T-helper 1 cell treated with Interleukin-12 subunit alpha and Interleukin-12 subunit beta and Interleukin-4 antibody, amounts not matched to agents 30 μg/mL and 1 μg/mL, for 36 hours (primary cell): ENCODE measurements around the gene TNKS1BP1.

Experiments used
- H3K27ac Mint-ChIP-seq: one replicate; pipeline ENCODE4 v1.8.0; 2021; ENCODE audit warnings: mild to moderate bottlenecking, mixed read lengths
- H3K27me3 Mint-ChIP-seq: one replicate; pipeline ENCODE4 v1.8.0; 2021; ENCODE audit warnings: low read depth, mixed read lengths
- H3K36me3 Mint-ChIP-seq: one replicate; pipeline ENCODE4 v1.8.0; 2021; ENCODE audit warnings: low read depth, mixed read lengths
- H3K4me1 Mint-ChIP-seq: one replicate; pipeline ENCODE4 v1.8.0; 2021; ENCODE audit warnings: low read depth, mixed read lengths
- H3K4me3 Mint-ChIP-seq: one replicate; pipeline ENCODE4 v1.8.0; 2021; ENCODE audit warnings: mild to moderate bottlenecking, moderate library complexity, mixed read lengths
- H3K9me3 Mint-ChIP-seq: one replicate; pipeline ENCODE4 v1.8.0; 2021; ENCODE audit warnings: mixed read lengths

The TNKS1BP1 gene

DNA sequence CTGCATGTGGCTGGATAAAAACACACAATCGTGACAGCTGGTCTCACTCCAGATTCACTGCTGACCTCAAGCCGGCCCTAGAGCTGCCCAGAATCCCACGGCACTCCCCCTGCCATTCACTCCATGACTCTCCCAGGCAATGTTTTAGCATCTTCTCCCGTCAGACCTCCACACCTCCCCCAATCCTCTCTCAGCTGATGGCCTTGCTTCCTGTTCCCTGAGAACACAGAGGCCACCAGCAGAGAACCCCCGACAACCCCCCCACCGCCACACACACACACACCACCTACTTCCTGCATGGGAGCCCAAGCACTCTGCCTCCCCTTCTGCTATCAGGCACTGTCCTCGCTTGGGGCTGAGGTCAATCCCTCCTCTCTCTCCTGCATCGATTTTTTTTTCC is 9.3 kb downstream of the TNKS1BP1 start:
- H3K4me3 Mint-ChIP-seq: no peak overlapping the region
- H3K27ac Mint-ChIP-seq: no peak overlapping the region

GRCh38 chr11:57314221-57314973 is 10.4 kb downstream of the TNKS1BP1 start:
- no peak overlapping the region for H3K27ac Mint-ChIP-seq
- H3K9me3 Mint-ChIP-seq: no peaks in the 10 kb centered on the region
- H3K4me1 Mint-ChIP-seq: peaks cover 8% of the 10 kb centered on the region
- peaks cover 3% of the 10 kb centered on the region for H3K36me3 Mint-ChIP-seq
- no peaks in the 10 kb centered on the region for H3K27me3 Mint-ChIP-seq
- no peak overlapping the region for H3K4me3 Mint-ChIP-seq

More for the DNA sequence above, 9.3 kb downstream of the TNKS1BP1 start:
- H3K9me3 Mint-ChIP-seq: no peaks in the 10 kb centered on the region
- peaks cover 8% of the 10 kb centered on the region for H3K4me1 Mint-ChIP-seq
- no peaks in the 10 kb centered on the region for H3K27me3 Mint-ChIP-seq
- H3K36me3 Mint-ChIP-seq: peaks cover 3% of the 10 kb centered on the region

DNA sequence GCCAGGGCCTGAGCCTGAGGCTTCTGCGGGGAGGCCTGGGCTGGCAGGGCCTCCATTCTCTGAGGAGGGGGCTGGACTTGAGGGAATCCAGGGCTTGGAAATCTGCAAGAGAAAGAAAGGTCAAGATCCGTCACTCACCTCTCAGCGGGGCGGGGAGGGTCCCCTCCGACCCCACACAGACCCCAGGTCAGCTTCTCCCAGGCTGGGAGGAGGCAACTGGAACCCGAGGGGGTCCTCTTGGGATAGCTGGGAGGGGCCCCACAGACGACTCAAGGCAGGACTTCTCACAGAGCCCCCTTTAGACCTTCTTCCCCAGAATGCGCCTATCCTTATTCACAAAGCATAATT is 11.0 kb downstream of the TNKS1BP1 start:
- H3K4me3 Mint-ChIP-seq: no peak overlapping the region
- no peak overlapping the region for H3K27ac Mint-ChIP-seq
- H3K27me3 Mint-ChIP-seq: no peaks in the 10 kb centered on the region
- no peaks in the 10 kb centered on the region for H3K9me3 Mint-ChIP-seq
- H3K4me1 Mint-ChIP-seq: peaks cover 8% of the 10 kb centered on the region
- peaks cover 1% of the 10 kb centered on the region for H3K36me3 Mint-ChIP-seq

GRCh38 chr11:57313071-57313787 is 11.5 kb downstream of the TNKS1BP1 start:
- Mint-ChIP-seq H3K27me3 (no peaks in the 10 kb centered on the region), H3K4me3 (no peak overlapping the region), H3K9me3 (no peaks in the 10 kb centered on the region), H3K4me1 (peaks cover 8% of the 10 kb centered on the region), H3K27ac (no peak overlapping the region), H3K36me3 (peaks cover 1% of the 10 kb centered on the region)

- Mint-ChIP-seq H3K4me3 (no peak overlapping the region), H3K36me3 (no peaks in the 10 kb centered on the region), H3K27me3 (no peaks in the 10 kb centered on the region), H3K27ac (no peak overlapping the region), H3K9me3 (no peaks in the 10 kb centered on the region), H3K4me1 (peaks cover 8% of the 10 kb centered on the region)
Observed at GRCh38 chr11:57312511-57313021, 12.2 kb downstream of the TNKS1BP1 start.

- Mint-ChIP-seq H3K27me3 (no peaks in the 10 kb centered on the region), H3K27ac (no peak overlapping the region), H3K36me3 (no peaks in the 10 kb centered on the region), H3K4me1 (peaks cover 8% of the 10 kb centered on the region), H3K9me3 (no peaks in the 10 kb centered on the region), H3K4me3 (peak overlapping the region; percentile 55)
Observed at GRCh38 chr11:57311109-57311936, 13.4 kb downstream of the TNKS1BP1 start.

DNA sequence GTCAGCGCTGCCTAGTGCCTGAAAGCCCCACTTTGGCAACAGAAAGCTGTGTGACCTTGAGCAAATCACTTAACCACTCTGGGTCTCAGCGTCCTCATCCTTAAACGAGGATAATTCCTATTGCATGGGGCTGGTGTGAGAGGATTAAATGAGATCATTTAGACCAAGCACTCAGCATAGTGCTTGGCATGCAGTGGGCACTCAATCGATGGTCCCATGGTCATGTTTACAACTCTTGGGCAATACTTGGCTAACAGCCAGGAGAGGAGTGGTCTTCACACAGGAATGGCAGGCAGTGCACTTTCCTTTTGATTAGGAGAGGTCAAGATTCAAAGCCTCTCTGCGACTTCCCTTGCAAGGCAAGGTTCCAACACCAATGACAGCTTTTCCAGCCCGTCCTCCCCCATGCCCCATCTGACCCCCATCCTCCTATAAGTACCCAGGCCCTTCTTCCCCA is 14.1 kb downstream of the TNKS1BP1 start:
- Mint-ChIP-seq H3K27me3 (no peaks in the 10 kb centered on the region), H3K9me3 (no peaks in the 10 kb centered on the region), H3K27ac (peak overlapping the region; percentile 7), H3K36me3 (no peaks in the 10 kb centered on the region), H3K4me3 (peak overlapping the region; percentile 37), H3K4me1 (peaks cover 8% of the 10 kb centered on the region)

DNA sequence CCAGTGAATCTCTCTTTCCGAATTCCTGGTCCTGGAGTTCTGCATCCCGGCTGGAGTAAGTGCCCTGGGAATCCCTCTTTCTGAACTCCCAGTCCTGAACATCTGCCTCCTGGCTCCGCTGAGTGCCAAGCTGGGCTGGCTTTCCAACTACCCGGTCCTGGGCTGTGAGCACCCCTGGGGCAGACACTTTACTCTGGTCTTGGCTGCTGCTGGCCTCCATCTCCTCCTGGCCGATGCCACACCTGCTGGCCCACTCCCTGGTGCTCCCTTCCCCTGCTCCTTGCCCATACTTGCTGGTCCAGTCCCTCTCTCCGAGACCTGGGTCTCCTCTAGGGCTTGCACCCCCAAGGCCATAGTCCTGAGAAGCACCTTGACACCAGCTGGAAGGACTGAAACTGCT is 14.7 kb downstream of the TNKS1BP1 start:
- Mint-ChIP-seq H3K4me1 (peaks cover 8% of the 10 kb centered on the region), H3K27ac (no peak overlapping the region), H3K36me3 (no peaks in the 10 kb centered on the region), H3K9me3 (no peaks in the 10 kb centered on the region), H3K27me3 (no peaks in the 10 kb centered on the region), H3K4me3 (no peak overlapping the region)

GRCh38 chr11:57309106-57310059 is 15.4 kb downstream of the TNKS1BP1 start:
- Mint-ChIP-seq H3K36me3 (no peaks in the 10 kb centered on the region), H3K4me3 (no peak overlapping the region), H3K27ac (no peak overlapping the region), H3K27me3 (no peaks in the 10 kb centered on the region), H3K9me3 (no peaks in the 10 kb centered on the region), H3K4me1 (peaks cover 8% of the 10 kb centered on the region)

- Mint-ChIP-seq H3K9me3 (no peaks in the 10 kb centered on the region), H3K4me3 (no peak overlapping the region), H3K4me1 (peaks cover 8% of the 10 kb centered on the region), H3K36me3 (no peaks in the 10 kb centered on the region), H3K27ac (no peak overlapping the region), H3K27me3 (no peaks in the 10 kb centered on the region)
Observed at GRCh38 chr11:57308426-57309060, 16.2 kb downstream of the TNKS1BP1 start.

DNA sequence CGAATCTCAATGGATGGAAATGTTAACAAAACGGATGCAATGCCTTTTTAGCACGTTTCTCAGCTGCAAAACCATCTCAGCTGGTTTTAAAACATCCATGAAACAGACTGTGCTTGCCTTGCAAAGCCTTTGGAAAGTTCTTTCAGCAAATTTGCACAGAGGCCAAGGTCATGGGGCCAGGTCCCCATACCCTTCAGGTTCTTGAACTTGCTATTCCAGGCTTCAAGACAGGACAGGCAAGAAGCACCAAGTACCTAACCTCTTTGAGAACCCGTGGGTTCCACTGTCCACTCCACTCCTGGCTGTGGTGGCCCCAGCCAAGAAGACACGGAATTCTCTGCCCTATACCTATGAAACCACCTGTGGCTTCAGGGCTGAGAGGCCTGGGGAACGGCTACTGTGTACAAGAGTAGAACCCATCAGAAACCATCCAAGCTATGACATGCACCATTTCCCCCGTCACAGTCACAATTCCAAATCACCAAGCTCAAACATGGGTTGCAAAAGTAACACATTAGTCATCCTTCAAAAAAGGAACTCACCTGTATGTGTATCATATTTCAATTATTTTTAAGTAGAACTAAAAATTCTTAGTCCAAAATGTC is 17.0 kb downstream of the TNKS1BP1 start:
- Mint-ChIP-seq H3K27ac (no peak overlapping the region), H3K27me3 (no peaks in the 10 kb centered on the region), H3K4me1 (peaks cover 8% of the 10 kb centered on the region)

GRCh38 chr11:57306940-57307565 is 17.7 kb downstream of the TNKS1BP1 start:
- H3K27ac Mint-ChIP-seq: no peak overlapping the region
- H3K9me3 Mint-ChIP-seq: no peaks in the 10 kb centered on the region
- peaks cover 7% of the 10 kb centered on the region for H3K4me1 Mint-ChIP-seq
- no peaks in the 10 kb centered on the region for H3K36me3 Mint-ChIP-seq
- H3K4me3 Mint-ChIP-seq: no peak overlapping the region
- no peaks in the 10 kb centered on the region for H3K27me3 Mint-ChIP-seq

More for the DNA sequence above, 17.0 kb downstream of the TNKS1BP1 start:
- no peak overlapping the region for H3K4me3 Mint-ChIP-seq
- H3K9me3 Mint-ChIP-seq: no peaks in the 10 kb centered on the region
- no peaks in the 10 kb centered on the region for H3K36me3 Mint-ChIP-seq
